CD4-positive, alpha-beta T cell treated with Interleukin-21 for 1 hour (primary cell): ENCODE data around the gene STK32C.

Source experiments
- DNase-seq: peaks from one replicate; pipeline ENCODE4 v3.0.0-alpha.2; 2020

STK32C gene

GRCh38 chr10:132242103-132242840 is 65.5 kb downstream of the STK32C start:
- no peak for DNase-seq

GRCh38 chr10:132241496-132241895 is 66.3 kb downstream of the STK32C start:
- DNase-seq: no peak

- DNase-seq: no peak
Measured at GRCh38 chr10:132241086-132241485, 66.7 kb downstream of the STK32C start.

- DNase-seq: no peak
Measured at GRCh38 chr10:132240581-132240980, 67.2 kb downstream of the STK32C start.

- DNase-seq: no peak
Measured at GRCh38 chr10:132240156-132240555, 67.6 kb downstream of the STK32C start.

- DNase-seq: no peak
Measured at GRCh38 chr10:132239126-132240031, 68.4 kb downstream of the STK32C start.

- no peak for DNase-seq
Measured at GRCh38 chr10:132238371-132239125, 69.2 kb downstream of the STK32C start.

GRCh38 chr10:132237871-132238270 is 69.9 kb downstream of the STK32C start:
- no peak for DNase-seq

GRCh38 chr10:132237396-132237795 is 70.4 kb downstream of the STK32C start:
- DNase-seq: no peak

GRCh38 chr10:132236881-132237280 is 70.9 kb downstream of the STK32C start:
- no peak for DNase-seq

- no peak for DNase-seq
Measured at GRCh38 chr10:132236161-132236560, 71.6 kb downstream of the STK32C start.

GRCh38 chr10:132234860-132235259 is 72.9 kb downstream of the STK32C start:
- no peak for DNase-seq

GRCh38 chr10:132233501-132234085 is 74.2 kb downstream of the STK32C start:
- DNase-seq: no peak

GRCh38 chr10:132232981-132233380 is 74.8 kb downstream of the STK32C start:
- no peak for DNase-seq

- DNase-seq: peak; percentile 33
Measured at GRCh38 chr10:132232023-132232951, 75.5 kb downstream of the STK32C start.

GRCh38 chr10:132231656-132232022 is 76.1 kb downstream of the STK32C start:
- DNase-seq: no peak

- no peak for DNase-seq
Measured at GRCh38 chr10:132230557-132231210, 77.1 kb downstream of the STK32C start.

- peak; percentile 39 for DNase-seq
Measured at GRCh38 chr10:132229834-132230556, 77.8 kb downstream of the STK32C start.

GRCh38 chr10:132229096-132229495 is 78.7 kb downstream of the STK32C start:
- DNase-seq: no peak

GRCh38 chr10:132228616-132229015 is 79.1 kb downstream of the STK32C start:
- no peak for DNase-seq
